ENCODE data around the gene LRRC45.

DNA sequence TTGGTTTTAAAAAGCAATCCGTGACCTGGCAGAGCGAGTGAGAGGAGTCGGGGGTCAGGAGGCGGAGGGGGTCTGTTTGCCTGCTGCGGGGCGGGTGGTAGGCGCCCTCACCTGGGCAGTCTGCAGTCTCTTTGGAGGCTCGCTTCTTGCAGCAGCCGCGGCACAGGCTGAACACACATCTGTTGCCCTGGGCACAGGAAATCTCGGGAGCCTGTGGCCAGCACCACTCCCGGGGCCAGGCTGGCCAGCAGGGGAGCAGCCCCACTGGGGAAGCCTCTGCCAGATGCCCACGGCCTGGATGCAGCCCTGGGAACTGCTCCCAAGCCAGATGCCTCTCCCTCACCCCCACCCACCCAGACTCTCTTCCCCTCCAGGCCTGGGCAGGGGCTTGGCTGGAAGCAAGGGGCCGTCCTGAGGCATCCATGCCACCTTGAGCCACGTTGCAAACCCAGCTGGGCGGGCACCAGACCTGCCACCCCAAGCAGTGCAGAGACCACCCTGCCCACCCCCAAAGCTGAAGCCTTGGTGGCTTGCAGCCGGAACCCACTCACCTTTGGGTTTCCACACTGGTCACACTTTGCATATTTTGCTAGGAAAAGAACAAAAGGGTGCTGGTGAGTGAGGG is 35.2 kb downstream of the LRRC45 start:
- no peak for TF ChIP-seq POLR2AphosphoS5 (IDR thresholded peaks at IDR 0.05; ENCODE audit: low read depth, low read length)
- no peak for TF ChIP-seq TAF1 (IDR thresholded peaks at IDR 0.05; ENCODE audit: borderline replicate concordance, insufficient read depth, low read length)
- no peak for TF ChIP-seq REST (IDR thresholded peaks at IDR 0.05; ENCODE audit: insufficient read depth in 1 of 2, low read depth in 2 of 2, low read length in 2 of 2)
